ENCODE measurements around the gene SEMA7A. TPM values are rescaled to one million over a fixed set of nuclear protein-coding genes. Genes with fewer than 3 reads are reported as not detected.
A peak's percentile ranks its signal among the peaks of the same experiment; 100 is the strongest.

The SEMA7A gene
- total and polyA plus RNA-seq, 2 of the 4 experiments (the other 2 are of a cell fraction) = 30.5 to 87.3 TPM

GRCh38 chr15:74431645-74432044 is 2.1 kb downstream of the SEMA7A start (continued):
- no peak for TF ChIP-seq CEBPB (IDR thresholded peaks at IDR 0.05; ENCODE audit: low read depth, low read length)
- no peak for TF ChIP-seq NFE2L2 (IDR thresholded peaks at IDR 0.05; ENCODE audit: low read depth, low read length)
- TF ChIP-seq FOS (IDR thresholded peaks at IDR 0.05; ENCODE audit: low read depth, low read length) = no peak

GRCh38 chr15:74431116-74431515 is 2.6 kb downstream of the SEMA7A start:
- no peak for DNase-seq
- dilution Hi-C loops (cut with HindIII; ENCODE audit: low sequenced_read_pairs, unreplicated experiment) (no loop called here), in situ Hi-C loops (cut with MboI; ENCODE audit: low sequenced_read_pairs) (no loop called here), intact Hi-C loops (cut with micrococcal nuclease) (no loop called here)
- CTCF ChIA-PET = interaction anchor here (1.0 to 1.5 kb wide), 2 partner anchors 49 kb away, joined by 5 to 6 read pairs; no protein-coding TSS in a partner anchor
- H4K8ac ChIP-seq (ENCODE audit: low read depth in 2 of 2, low read length in 2 of 2) = no peak overlapping the region
- H2BK5ac ChIP-seq (ENCODE audit: low read depth, low read length, poor library complexity, severe bottlenecking) = no peak overlapping the region
- H4K91ac ChIP-seq (ENCODE audit: insufficient read depth, low read depth, low read length) = no peak overlapping the region
- peak overlapping the region; percentile 57; the same call in 1 of the 2 replicates for H2AK5ac ChIP-seq (ENCODE audit: low read depth, low read length)
- no peaks in the 10 kb centered on the region for H3K36me3 ChIP-seq (ENCODE audit: control insufficient read depth, insufficient read depth, low read length)
- H3K56ac ChIP-seq (ENCODE audit: extremely low read depth, insufficient read depth, low read length) = no peak overlapping the region
- H3K27ac ChIP-seq (ENCODE audit: insufficient read depth, low read length) = no peak overlapping the region
- no peak overlapping the region for H3K4me3 ChIP-seq (ENCODE audit: insufficient read depth, low read depth, low read length)
- peak overlapping the region; percentile 31; the same call in 1 of the 2 replicates for H3K4me2 ChIP-seq (ENCODE audit: low read depth, low read length)
- 100% methylated on average over 1 of the region's 1 CpG; no CpG with 5 or more reads in 1 of the 2 experiments for WGBS, 2 experiments (ENCODE audit: extremely low coverage in 2 of 2, insufficient read length in 1 of 2)
- no peaks in the 10 kb centered on the region for H3K9me3 ChIP-seq (ENCODE audit: control insufficient read depth, insufficient read depth, low read length)
- H2BK20ac ChIP-seq (ENCODE audit: low read depth, low read length) = no peak overlapping the region
- no peak overlapping the region for H2AFZ ChIP-seq (replicated peaks; ENCODE audit: low read length, poor library complexity)
- POLR2A ChIA-PET (ENCODE audit: unreplicated experiment) = no interaction called here
- 0 out of 2 replicates have a peak overlapping the region, but pooled peaks have one; percentile 56 for H3K14ac ChIP-seq (replicated peaks; ENCODE audit: low read depth, low read length)
- no peaks in the 10 kb centered on the region for H3K27me3 ChIP-seq (ENCODE audit: control insufficient read depth, insufficient read depth, low read length)
- BruUV-seq (replicated peaks) = no TSS peak
- H2BK120ac ChIP-seq (ENCODE audit: low read depth, low read length) = no peak overlapping the region
- peaks cover 20% of the 10 kb centered on the region for H3K4me1 ChIP-seq (ENCODE audit: control insufficient read depth, insufficient read depth, low read length)
- no peak overlapping the region for H2BK15ac ChIP-seq (ENCODE audit: low read depth, low read length)
- ATAC-seq (ENCODE audit: low read depth) = no peak
- no peak overlapping the region for H4K5ac ChIP-seq (ENCODE audit: low read depth, low read length)
- H4K20me1 ChIP-seq (ENCODE audit: insufficient read depth, low read length) = peaks cover 50% of the 10 kb centered on the region
- peaks cover 10 to 76% of the 10 kb centered on the region in 2 experiments; a peak in 3 of 4 replicates for H3K79me1 ChIP-seq (ENCODE audit: low read depth in 1 of 2, low read length in 2 of 2)
- no peak overlapping the region for H2AK9ac ChIP-seq (replicated peaks; ENCODE audit: low read depth, low read length, poor library complexity)
- peak overlapping the region; percentile 20; the same call in 1 of the 2 replicates for H3K4ac ChIP-seq (ENCODE audit: low read depth, low read length)
- H3K18ac ChIP-seq (ENCODE audit: low read depth, low read length) = no peak overlapping the region
- H3K9ac ChIP-seq (ENCODE audit: low read depth, low read length) = no peak overlapping the region
- peaks cover 31% of the 10 kb centered on the region for H3K9me1 ChIP-seq (ENCODE audit: insufficient read depth, low read length)
- peak overlapping the region; percentile 68; the same call in 1 of the 2 replicates for H3K23ac ChIP-seq (ENCODE audit: low read depth, low read length)
- no peak for TF ChIP-seq RFX5 (IDR thresholded peaks at IDR 0.05; ENCODE audit: low read depth, low read length)
- TF ChIP-seq CTCF (conservative IDR thresholded peaks at IDR 0.05; ENCODE audit: low read depth, low read length) = no peak
- no peak for TF ChIP-seq USF2 (IDR thresholded peaks at IDR 0.05; ENCODE audit: low read depth, low read length)
- TF ChIP-seq FOS (IDR thresholded peaks at IDR 0.05; ENCODE audit: low read depth, low read length) = no peak
- TF ChIP-seq MAZ (IDR thresholded peaks at IDR 0.05; ENCODE audit: borderline replicate concordance, low read depth, low read length) = no peak
- no peak for TF ChIP-seq NFE2L2 (IDR thresholded peaks at IDR 0.05; ENCODE audit: low read depth, low read length)
- TF ChIP-seq CHD1 (IDR thresholded peaks at IDR 0.05; ENCODE audit: low read depth, low read length) = no peak
- no peak for TF ChIP-seq BHLHE40 (IDR thresholded peaks at IDR 0.05; ENCODE audit: low read depth, low read length)
- TF ChIP-seq RAD21 (IDR thresholded peaks at IDR 0.05; ENCODE audit: low read length) = no peak
- no peak for TF ChIP-seq RCOR1 (IDR thresholded peaks at IDR 0.05; ENCODE audit: insufficient replicate concordance, low read length)
- no peak for TF ChIP-seq SMC3 (IDR thresholded peaks at IDR 0.05; ENCODE audit: low read depth, low read length)
- TF ChIP-seq MAFK (IDR thresholded peaks at IDR 0.05; ENCODE audit: low read depth, low read length) = no peak
